Measurements from ENCODE around the gene TCF4. TPM values are rescaled to one million over a fixed set of nuclear protein-coding genes. Genes with fewer than 3 reads are reported as not detected.

The TCF4 gene
- total and polyA plus RNA-seq, 8 donors: 5.1 to 187 (median 39.9) TPM

- Histone ChIP-seq H3K36me3 (no peaks in the 10 kb centered on the region), H3K4me1 (no peaks in the 10 kb centered on the region), H3K4me3 (no peak overlapping the region), H3K9me3 (no peaks in the 10 kb centered on the region), H3K27me3 (no peaks in the 10 kb centered on the region), H3K27ac (no peak overlapping the region)
- TF ChIP-seq POLR2A (IDR thresholded peaks at IDR 0.05) (no peak), EP300 (IDR thresholded peaks at IDR 0.05) (no peak), POLR2AphosphoS5 (IDR thresholded peaks at IDR 0.05) (no peak)
- TF ChIP-seq, protein P1, sequence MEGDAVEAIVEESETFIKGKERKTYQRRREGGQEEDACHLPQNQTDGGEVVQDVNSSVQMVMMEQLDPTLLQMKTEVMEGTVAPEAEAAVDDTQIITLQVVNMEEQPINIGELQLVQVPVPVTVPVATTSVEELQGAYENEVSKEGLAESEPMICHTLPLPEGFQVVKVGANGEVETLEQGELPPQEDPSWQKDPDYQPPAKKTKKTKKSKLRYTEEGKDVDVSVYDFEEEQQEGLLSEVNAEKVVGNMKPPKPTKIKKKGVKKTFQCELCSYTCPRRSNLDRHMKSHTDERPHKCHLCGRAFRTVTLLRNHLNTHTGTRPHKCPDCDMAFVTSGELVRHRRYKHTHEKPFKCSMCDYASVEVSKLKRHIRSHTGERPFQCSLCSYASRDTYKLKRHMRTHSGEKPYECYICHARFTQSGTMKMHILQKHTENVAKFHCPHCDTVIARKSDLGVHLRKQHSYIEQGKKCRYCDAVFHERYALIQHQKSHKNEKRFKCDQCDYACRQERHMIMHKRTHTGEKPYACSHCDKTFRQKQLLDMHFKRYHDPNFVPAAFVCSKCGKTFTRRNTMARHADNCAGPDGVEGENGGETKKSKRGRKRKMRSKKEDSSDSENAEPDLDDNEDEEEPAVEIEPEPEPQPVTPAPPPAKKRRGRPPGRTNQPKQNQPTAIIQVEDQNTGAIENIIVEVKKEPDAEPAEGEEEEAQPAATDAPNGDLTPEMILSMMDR (IDR thresholded peaks at IDR 0.05): no peak
- intact Hi-C loops (cut with DNase I; ENCODE audit: low total_unique reads): no loop called here
- DNase-seq: no peak
These were observed 392.1 kb downstream of the TCF4 start for GRCh38 chr18:55195863-55196262.

- TF ChIP-seq POLR2A (IDR thresholded peaks at IDR 0.05) (no peak), POLR2AphosphoS5 (IDR thresholded peaks at IDR 0.05) (no peak), EP300 (IDR thresholded peaks at IDR 0.05) (no peak)
- TF ChIP-seq, protein P1 (IDR thresholded peaks at IDR 0.05): no peak
- Histone ChIP-seq H3K27ac (no peak overlapping the region), H3K36me3 (no peaks in the 10 kb centered on the region), H3K9me3 (no peaks in the 10 kb centered on the region), H3K4me1 (no peaks in the 10 kb centered on the region), H3K4me3 (no peak overlapping the region), H3K27me3 (no peaks in the 10 kb centered on the region)
- WGBS, 5 donors: 51 to 70% (median 59%) methylated on average over 3 of the region's 3 CpGs
- intact Hi-C loops (cut with DNase I; ENCODE audit: low total_unique reads): no loop called here
- no peak for DNase-seq
These were observed 398.0 kb downstream of the TCF4 start for GRCh38 chr18:55189972-55190371.

GRCh38 chr18:55186588-55186987 lies 401.4 kb downstream of the TCF4 start:
- DNase-seq: no peak
- Histone ChIP-seq H3K9me3 (no peaks in the 10 kb centered on the region), H3K4me3 (no peak overlapping the region), H3K27ac (no peak overlapping the region), H3K36me3 (no peaks in the 10 kb centered on the region), H3K4me1 (no peaks in the 10 kb centered on the region), H3K27me3 (no peaks in the 10 kb centered on the region)
- intact Hi-C loops (cut with DNase I; ENCODE audit: low total_unique reads): no loop called here
- TF ChIP-seq EP300 (IDR thresholded peaks at IDR 0.05) (no peak), POLR2A (IDR thresholded peaks at IDR 0.05) (no peak), POLR2AphosphoS5 (IDR thresholded peaks at IDR 0.05) (no peak)
- TF ChIP-seq, protein P1 (IDR thresholded peaks at IDR 0.05): no peak

DNA sequence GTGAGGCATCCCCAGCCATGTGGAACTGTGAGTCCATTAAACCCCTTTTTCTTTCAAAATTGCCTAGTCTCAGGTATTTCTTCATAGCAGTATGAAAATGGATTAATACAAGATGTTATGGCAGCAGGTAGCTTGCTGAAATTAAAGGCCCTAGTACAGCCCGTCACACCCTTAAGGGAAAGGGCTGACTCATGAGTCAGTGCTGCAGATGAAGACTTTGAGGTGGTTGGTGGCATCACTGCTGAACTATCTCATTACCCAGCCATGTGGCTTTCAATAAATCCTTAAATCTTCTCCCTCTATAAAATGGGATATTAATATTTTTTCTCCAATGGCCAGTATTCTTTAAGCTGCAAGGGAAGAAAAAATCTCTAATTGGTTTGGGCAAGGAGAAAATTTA lies 402.6 kb downstream of the TCF4 start:
- H3K9me3 ChIP-seq: no peaks in the 10 kb centered on the region
- H3K36me3 ChIP-seq: no peaks in the 10 kb centered on the region
- 85 to 97% (median 90%) methylated on average over 1 of the region's 1 CpG for WGBS, 5 donors
- H3K4me3 ChIP-seq: no peak overlapping the region
- no peak overlapping the region for H3K27ac ChIP-seq
- no peaks in the 10 kb centered on the region for H3K27me3 ChIP-seq
- TF ChIP-seq, protein P1 (IDR thresholded peaks at IDR 0.05): no peak
- no peak for DNase-seq
- no peaks in the 10 kb centered on the region for H3K4me1 ChIP-seq
- intact Hi-C loops (cut with DNase I; ENCODE audit: low total_unique reads): no loop called here

GRCh38 chr18:55179835-55180234 lies 408.2 kb downstream of the TCF4 start:
- Histone ChIP-seq H3K27me3 (no peaks in the 10 kb centered on the region), H3K36me3 (no peaks in the 10 kb centered on the region), H3K27ac (no peak overlapping the region), H3K9me3 (peaks cover 0 to 5% (median 0%) of the 10 kb centered on the region in 4 donors), H3K4me3 (no peak overlapping the region), H3K4me1 (no peaks in the 10 kb centered on the region)
- intact Hi-C loops (cut with DNase I; ENCODE audit: low total_unique reads): no loop called here
- DNase-seq: no peak
- TF ChIP-seq, protein P1 (IDR thresholded peaks at IDR 0.05): no peak
- TF ChIP-seq POLR2A (IDR thresholded peaks at IDR 0.05) (no peak), POLR2AphosphoS5 (IDR thresholded peaks at IDR 0.05) (no peak), EP300 (IDR thresholded peaks at IDR 0.05) (no peak)

Data from stomach (tissue), 9 donors.